ENCODE data around the gene NCBP1. TPM values are rescaled to one million over a fixed set of nuclear protein-coding genes. Genes with fewer than 3 reads are reported as not detected.
A peak's percentile ranks its signal among the peaks of the same experiment; 100 is the strongest.
"Not testable (repeated sequence)": the region's sequence is repeated elsewhere in the genome, so short reads cannot be mapped to it uniquely, and the experiment has no call there.

Gene NCBP1
- total RNA-seq, 1 donor from 2014 or later = 55.9 TPM

DNA sequence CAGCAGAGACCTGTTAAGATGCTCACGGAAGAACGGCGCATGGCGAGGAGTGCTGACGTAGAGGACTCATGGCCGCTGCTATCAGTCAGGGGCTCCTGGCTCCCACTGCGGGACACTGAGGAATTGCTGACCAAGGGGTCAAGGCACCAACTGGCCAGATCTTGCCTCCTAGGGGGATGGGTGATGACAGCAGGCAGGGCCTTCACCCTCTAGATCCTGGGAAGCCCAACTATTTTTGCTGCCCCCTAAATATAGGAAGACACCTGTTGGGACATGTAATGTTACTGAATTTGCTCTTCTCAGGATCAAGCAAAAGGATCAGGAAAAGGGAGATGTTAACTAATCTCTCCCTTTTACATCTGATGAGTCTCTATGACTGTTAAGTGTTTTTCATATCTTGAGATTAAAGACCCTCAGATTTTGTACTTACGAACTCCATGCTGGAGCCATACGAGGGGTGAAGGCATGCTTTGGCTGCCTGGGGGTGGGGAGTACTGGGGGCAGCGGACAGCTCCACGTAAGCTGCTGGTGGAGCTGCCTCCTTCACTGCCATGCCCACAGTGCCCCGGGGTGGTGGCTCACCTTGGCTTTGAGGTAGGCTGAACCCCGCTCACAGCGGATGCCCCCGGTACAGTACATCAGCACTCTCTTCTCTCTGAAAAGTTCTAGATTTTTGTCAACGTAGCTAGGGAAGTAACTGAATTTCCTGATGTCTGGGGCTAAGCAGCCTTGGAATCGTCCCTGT, 28.5 kb upstream of the NCBP1 start:
- DNase-seq (ENCODE audit: low spot score) = no peak
- H3K9me3 Mint-ChIP-seq = no peaks in the 10 kb centered on the region
- H3K4me3 Mint-ChIP-seq = no peak overlapping the region
- no peaks in the 10 kb centered on the region for H3K4me1 Mint-ChIP-seq
- H3K27me3 ChIP-seq = no peaks in the 10 kb centered on the region
- H3K27ac ChIP-seq = no peak overlapping the region
- TF ChIP-seq EZH2 (IDR thresholded peaks at IDR 0.05) = no peak
- TF ChIP-seq, protein P1, sequence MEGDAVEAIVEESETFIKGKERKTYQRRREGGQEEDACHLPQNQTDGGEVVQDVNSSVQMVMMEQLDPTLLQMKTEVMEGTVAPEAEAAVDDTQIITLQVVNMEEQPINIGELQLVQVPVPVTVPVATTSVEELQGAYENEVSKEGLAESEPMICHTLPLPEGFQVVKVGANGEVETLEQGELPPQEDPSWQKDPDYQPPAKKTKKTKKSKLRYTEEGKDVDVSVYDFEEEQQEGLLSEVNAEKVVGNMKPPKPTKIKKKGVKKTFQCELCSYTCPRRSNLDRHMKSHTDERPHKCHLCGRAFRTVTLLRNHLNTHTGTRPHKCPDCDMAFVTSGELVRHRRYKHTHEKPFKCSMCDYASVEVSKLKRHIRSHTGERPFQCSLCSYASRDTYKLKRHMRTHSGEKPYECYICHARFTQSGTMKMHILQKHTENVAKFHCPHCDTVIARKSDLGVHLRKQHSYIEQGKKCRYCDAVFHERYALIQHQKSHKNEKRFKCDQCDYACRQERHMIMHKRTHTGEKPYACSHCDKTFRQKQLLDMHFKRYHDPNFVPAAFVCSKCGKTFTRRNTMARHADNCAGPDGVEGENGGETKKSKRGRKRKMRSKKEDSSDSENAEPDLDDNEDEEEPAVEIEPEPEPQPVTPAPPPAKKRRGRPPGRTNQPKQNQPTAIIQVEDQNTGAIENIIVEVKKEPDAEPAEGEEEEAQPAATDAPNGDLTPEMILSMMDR (IDR thresholded peaks at IDR 0.05) = no peak
- H3K4me3 ChIP-seq = no peak overlapping the region
- peaks cover 19% of the 10 kb centered on the region for H3F3A ChIP-seq (ENCODE audit: low read depth)
- H3K4me1 ChIP-seq = peaks cover 13% of the 10 kb centered on the region
- H3K79me2 ChIP-seq (ENCODE audit: low read depth) = no peaks in the 10 kb centered on the region
- H4K20me1 ChIP-seq (ENCODE audit: low read depth) = peaks cover 5% of the 10 kb centered on the region
- no peak overlapping the region for H2AFZ ChIP-seq (replicated peaks)
- H3K9ac ChIP-seq = no peak overlapping the region
- no peak overlapping the region for H3K4me2 ChIP-seq
- no peaks in the 10 kb centered on the region for H3K36me3 ChIP-seq
- peaks cover 40% of the 10 kb centered on the region for H3K36me3 Mint-ChIP-seq
- H3K27ac Mint-ChIP-seq = no peak overlapping the region
- H3K27me3 Mint-ChIP-seq (ENCODE audit: insufficient read depth, low read depth) = peaks cover 3% of the 10 kb centered on the region
- H3K9me3 ChIP-seq (ENCODE audit: low read depth) = no peaks in the 10 kb centered on the region

DNA sequence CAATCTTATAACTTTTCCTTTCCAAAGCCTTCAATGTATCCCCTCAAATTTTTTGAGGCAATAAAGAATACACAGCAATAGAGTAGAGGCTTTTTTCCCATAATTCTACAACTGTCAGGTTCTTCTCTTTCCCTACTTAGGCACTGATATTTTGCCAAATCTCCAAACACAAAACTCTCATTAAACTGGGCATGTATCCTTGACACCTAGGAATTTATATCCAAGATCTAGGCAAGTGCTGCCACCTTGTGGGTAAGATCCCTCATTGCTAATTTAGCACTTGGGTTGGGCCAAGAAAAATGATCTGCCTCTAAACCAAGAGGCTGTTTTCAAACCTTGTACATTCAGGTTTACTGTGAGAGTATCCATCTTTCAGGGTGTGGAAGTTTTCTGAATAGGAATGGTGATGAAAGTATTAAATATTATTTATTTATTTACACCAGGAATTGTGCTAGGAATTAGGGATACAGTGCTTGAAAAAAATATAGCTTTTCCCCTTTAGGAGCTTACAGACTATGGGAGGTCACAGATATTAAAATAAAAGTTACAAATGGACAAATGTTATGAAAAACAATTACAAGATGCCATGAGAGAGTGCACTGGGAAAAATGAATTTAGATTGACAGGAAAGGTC, 18.1 kb upstream of the NCBP1 start:
- Histone ChIP-seq H3F3A (ENCODE audit: low read depth) (peaks cover 10% of the 10 kb centered on the region), H3K9me3 (ENCODE audit: low read depth) (no peaks in the 10 kb centered on the region), H3K79me2 (ENCODE audit: low read depth) (peaks cover 4% of the 10 kb centered on the region), H3K9ac (no peak overlapping the region), H3K36me3 (peaks cover 11% of the 10 kb centered on the region), H2AFZ (replicated peaks) (no peak overlapping the region), H3K27ac (peak overlapping the region; percentile 58), H3K27me3 (no peaks in the 10 kb centered on the region), H3K4me2 (no peak overlapping the region), H3K4me3 (no peak overlapping the region), H4K20me1 (ENCODE audit: low read depth) (peaks cover 8% of the 10 kb centered on the region), H3K4me1 (no peaks in the 10 kb centered on the region)
- Mint-ChIP-seq H3K4me3 (no peak overlapping the region), H3K4me1 (no peaks in the 10 kb centered on the region), H3K27me3 (ENCODE audit: insufficient read depth, low read depth) (no peaks in the 10 kb centered on the region), H3K9me3 (no peaks in the 10 kb centered on the region), H3K27ac (no peak overlapping the region), H3K36me3 (peaks cover 12% of the 10 kb centered on the region)
- DNase-seq (ENCODE audit: low spot score) = peak; percentile 72
- TF ChIP-seq EZH2phosphoT487 (IDR thresholded peaks at IDR 0.05) = no peak
- TF ChIP-seq, protein P1 (IDR thresholded peaks at IDR 0.05) = peak; percentile 91

DNA sequence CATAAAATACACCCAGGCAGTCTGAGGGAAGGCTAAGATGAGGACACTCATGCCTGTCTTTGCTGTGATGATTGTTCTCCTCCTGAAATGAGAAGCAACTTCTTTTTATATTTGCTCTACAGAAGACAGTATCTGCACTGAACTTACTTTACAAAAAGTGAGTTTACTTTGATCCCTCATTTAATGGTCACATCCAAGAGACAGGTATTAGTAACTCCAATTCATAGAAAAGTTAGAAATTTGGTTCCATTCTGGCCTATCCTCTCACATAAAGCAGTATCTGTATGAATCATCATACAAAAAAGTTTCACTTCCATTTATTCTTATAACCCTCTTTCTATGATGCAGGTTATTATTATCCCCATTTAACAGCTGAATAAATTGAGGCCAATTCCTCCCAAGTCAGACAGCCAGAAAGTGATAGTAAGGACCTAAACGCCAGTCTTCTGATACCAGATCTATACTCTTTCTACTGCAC, 15.6 kb upstream of the NCBP1 start:
- Mint-ChIP-seq H3K27me3 (ENCODE audit: insufficient read depth, low read depth) (no peaks in the 10 kb centered on the region), H3K4me3 (no peak overlapping the region), H3K36me3 (peaks cover 25% of the 10 kb centered on the region), H3K4me1 (no peaks in the 10 kb centered on the region), H3K27ac (no peak overlapping the region), H3K9me3 (peaks cover 2% of the 10 kb centered on the region)
- Histone ChIP-seq H3K27me3 (no peaks in the 10 kb centered on the region), H3K4me3 (no peak overlapping the region), H3F3A (ENCODE audit: low read depth) (peaks cover 10% of the 10 kb centered on the region), H3K9ac (no peak overlapping the region), H2AFZ (replicated peaks) (no peak overlapping the region), H3K27ac (no peak overlapping the region), H4K20me1 (ENCODE audit: low read depth) (peaks cover 8% of the 10 kb centered on the region), H3K4me2 (no peak overlapping the region), H3K36me3 (peaks cover 12% of the 10 kb centered on the region), H3K79me2 (ENCODE audit: low read depth) (peaks cover 4% of the 10 kb centered on the region), H3K9me3 (ENCODE audit: low read depth) (no peaks in the 10 kb centered on the region), H3K4me1 (no peaks in the 10 kb centered on the region)
- TF ChIP-seq, protein P1 (IDR thresholded peaks at IDR 0.05) = no peak
- no peak for TF ChIP-seq EZH2phosphoT487 (IDR thresholded peaks at IDR 0.05)
- TF ChIP-seq EZH2 (IDR thresholded peaks at IDR 0.05) = no peak
- DNase-seq (ENCODE audit: low spot score) = no peak

DNA sequence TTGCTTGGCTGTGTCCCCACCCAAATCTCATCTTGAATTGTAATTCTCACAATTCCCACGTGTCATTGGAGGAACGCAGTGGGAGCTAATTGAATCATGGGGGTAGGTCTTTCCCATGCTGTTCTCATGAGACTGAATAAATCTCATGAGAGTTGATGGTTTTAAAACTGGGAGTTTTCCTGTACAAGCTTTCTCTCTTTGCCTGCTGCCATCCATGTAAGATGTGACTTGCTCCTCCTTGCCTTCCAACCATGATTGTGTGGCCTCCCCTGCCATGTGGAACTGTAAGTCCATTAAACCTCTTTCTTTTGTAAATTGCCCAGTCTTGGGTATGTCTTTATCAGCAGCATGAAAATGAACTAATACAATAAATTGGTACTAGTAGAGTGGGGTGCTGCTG, 13.6 kb upstream of the NCBP1 start:
- peaks cover 23% of the 10 kb centered on the region for H3K36me3 ChIP-seq
- not testable (repeated sequence) for H3K27me3 ChIP-seq; H3K4me2 ChIP-seq; H3F3A ChIP-seq (ENCODE audit: low read depth); H3K9me3 Mint-ChIP-seq; H3K4me1 Mint-ChIP-seq; H3K27ac ChIP-seq; H3K79me2 ChIP-seq (ENCODE audit: low read depth); H3K4me3 Mint-ChIP-seq; H3K9ac ChIP-seq; H2AFZ ChIP-seq (replicated peaks); H3K9me3 ChIP-seq (ENCODE audit: low read depth); H3K4me1 ChIP-seq; H3K27me3 Mint-ChIP-seq (ENCODE audit: insufficient read depth, low read depth); H3K4me3 ChIP-seq; H3K27ac Mint-ChIP-seq; H4K20me1 ChIP-seq (ENCODE audit: low read depth); DNase-seq (ENCODE audit: low spot score)
- H3K36me3 Mint-ChIP-seq = peaks cover 38% of the 10 kb centered on the region

DNA sequence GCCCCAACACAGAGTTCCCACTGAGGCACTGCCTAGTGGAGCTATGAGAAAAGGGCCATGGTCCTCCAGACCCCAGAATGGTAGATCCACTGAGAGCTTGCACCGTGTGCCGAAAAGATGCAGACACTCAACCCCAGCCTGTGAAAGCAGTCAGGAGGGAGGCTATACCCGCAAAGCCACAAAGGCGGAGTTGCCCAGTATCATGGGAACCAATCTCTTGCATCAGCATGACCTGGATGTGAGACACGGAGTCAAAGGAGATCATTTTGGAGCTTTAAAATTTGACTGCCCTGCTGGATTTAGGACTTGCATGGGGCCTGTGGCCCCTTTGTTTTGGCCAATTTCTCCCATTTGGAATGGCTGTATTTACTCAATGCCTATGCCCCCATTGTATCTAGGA, 11.1 kb upstream of the NCBP1 start:
- not testable (repeated sequence) for H3F3A ChIP-seq (ENCODE audit: low read depth); H3K4me1 ChIP-seq; H3K4me1 Mint-ChIP-seq; H3K27me3 ChIP-seq; H3K9me3 ChIP-seq (ENCODE audit: low read depth); H3K27ac ChIP-seq; H4K20me1 ChIP-seq (ENCODE audit: low read depth); H3K9me3 Mint-ChIP-seq; H3K4me3 Mint-ChIP-seq; H2AFZ ChIP-seq (replicated peaks); H3K27ac Mint-ChIP-seq; H3K4me3 ChIP-seq; H3K9ac ChIP-seq; DNase-seq (ENCODE audit: low spot score); H3K27me3 Mint-ChIP-seq (ENCODE audit: insufficient read depth, low read depth); H3K4me2 ChIP-seq
- H3K36me3 Mint-ChIP-seq = peaks cover 42% of the 10 kb centered on the region
- peaks cover 31% of the 10 kb centered on the region for H3K36me3 ChIP-seq
- peaks cover 16% of the 10 kb centered on the region for H3K79me2 ChIP-seq (ENCODE audit: low read depth)

Data from neural progenitor cell (in vitro differentiated cells).